Testis (tissue), 2 donors: Measurements from ENCODE around the gene KCNAB2.

Source experiments
- CTCF ChIP-seq, 3 experiments: fragments of 450-650 bp in 2 of 3; fragments of 200-600 bp in 1 of 3; sonication (generic) in 1 of 3; IDR thresholded peaks; one replicate each; pipeline ENCODE4 v1.5.1; 2016 to 2019; ENCODE audit warnings: antibody characterized with exemption in 3 of 3, mild to moderate bottlenecking in 2 of 3, moderate library complexity in 1 of 3
- POLR2A ChIP-seq: fragments of 450-650 bp; IDR thresholded peaks from one replicate; pipeline ENCODE4 v1.6.1; 2017; ENCODE audit warnings: antibody characterized with exemption, mild to moderate bottlenecking, moderate library complexity

GRCh38 chr1:6136516-6137220, 91.0 kb downstream of the KCNAB2 start:
- TF ChIP-seq POLR2A (no peak), CTCF (IDR thresholded peaks at IDR 0.05) (no peak)
